ENCODE measurements around the gene UNC5C.

UNC5C gene

GRCh38 chr4:95294321-95294720 lies 254.5 kb downstream of the UNC5C start:
- no peak for TF ChIP-seq CTCF (IDR thresholded peaks at IDR 0.05; ENCODE audit: low read depth, low read length, missing control alignments)

GRCh38 chr4:95293014-95293413 lies 255.8 kb downstream of the UNC5C start:
- no peak overlapping the region for H3K4me3 ChIP-seq (replicated peaks; ENCODE audit: low read depth, low read length)
- no peak for TF ChIP-seq CTCF (IDR thresholded peaks at IDR 0.05; ENCODE audit: low read depth, low read length, missing control alignments)
- DNase-seq (ENCODE audit: extremely low read depth, low read depth) = no peak

More at GRCh38 chr4:95294321-95294720, 254.5 kb downstream of the UNC5C start:
- no peak for DNase-seq (ENCODE audit: extremely low read depth, low read depth)
- no peak overlapping the region for H3K4me3 ChIP-seq (replicated peaks; ENCODE audit: low read depth, low read length)

GRCh38 chr4:95290702-95291101 lies 258.1 kb downstream of the UNC5C start:
- no peak for DNase-seq (ENCODE audit: extremely low read depth, low read depth)
- no peak for TF ChIP-seq CTCF (IDR thresholded peaks at IDR 0.05; ENCODE audit: low read depth, low read length, missing control alignments)
- H3K4me3 ChIP-seq (replicated peaks; ENCODE audit: low read depth, low read length) = no peak overlapping the region

- no peak for TF ChIP-seq CTCF (IDR thresholded peaks at IDR 0.05; ENCODE audit: low read depth, low read length, missing control alignments)
- H3K4me3 ChIP-seq (replicated peaks; ENCODE audit: low read depth, low read length) = no peak overlapping the region
- no peak for DNase-seq (ENCODE audit: extremely low read depth, low read depth)
These were observed 259.6 kb downstream of the UNC5C start for GRCh38 chr4:95289028-95289634.

- H3K4me3 ChIP-seq (replicated peaks; ENCODE audit: low read depth, low read length) = no peak overlapping the region
- no peak for DNase-seq (ENCODE audit: extremely low read depth, low read depth)
- no peak for TF ChIP-seq CTCF (IDR thresholded peaks at IDR 0.05; ENCODE audit: low read depth, low read length, missing control alignments)
These were observed 260.2 kb downstream of the UNC5C start for GRCh38 chr4:95288552-95288951.

- DNase-seq (ENCODE audit: extremely low read depth, low read depth) = no peak
- TF ChIP-seq CTCF (IDR thresholded peaks at IDR 0.05; ENCODE audit: low read depth, low read length, missing control alignments) = no peak
- no peak overlapping the region for H3K4me3 ChIP-seq (replicated peaks; ENCODE audit: low read depth, low read length)
These were observed 263.0 kb downstream of the UNC5C start for GRCh38 chr4:95285797-95286196.

- H3K4me3 ChIP-seq (replicated peaks; ENCODE audit: low read depth, low read length) = no peak overlapping the region
- no peak for DNase-seq (ENCODE audit: extremely low read depth, low read depth)
- TF ChIP-seq CTCF (IDR thresholded peaks at IDR 0.05; ENCODE audit: low read depth, low read length, missing control alignments) = no peak
These were observed 264.1 kb downstream of the UNC5C start for GRCh38 chr4:95284655-95285054.
